Measurements from ENCODE around the gene COL18A1. TPM values are rescaled to one million over a fixed set of nuclear protein-coding genes. Genes with fewer than 3 reads are reported as not detected.

Gene COL18A1
- total RNA-seq, 4 donors from 2014 or later = 97.7 to 173 (median 110) TPM

GRCh38 chr21:45411810-45412206, 6.8 kb downstream of the COL18A1 start:
- TF ChIP-seq POLR2A (IDR thresholded peaks at IDR 0.05; ENCODE audit: low read depth) (no peak), EP300 (IDR thresholded peaks at IDR 0.05) (no peak), CTCF (IDR thresholded peaks at IDR 0.05) (no peak), POLR2AphosphoS5 (IDR thresholded peaks at IDR 0.05) (no peak)
- Histone ChIP-seq H3K4me1 (peaks cover 41 to 66% (median 54%) of the 10 kb centered on the region in 4 donors), H3K27me3 (no peaks in the 10 kb centered on the region), H3K27ac (replicated peaks in 1 of 4) (peak overlapping the region in 2 of 4 donors; percentile 52 to 58), H3K9me3 (no peaks in the 10 kb centered on the region), H3K4me3 (no peak overlapping the region), H3K36me3 (peaks cover 0 to 3% (median 0%) of the 10 kb centered on the region in 4 donors)
- intact Hi-C loops (cut with DNase I) = no loop called here
- 82% methylated on average over 18 of the region's 18 CpGs for WGBS
- no peak for DNase-seq (ENCODE audit: extremely low spot score)

GRCh38 chr21:45412491-45412890, 7.5 kb downstream of the COL18A1 start:
- Histone ChIP-seq H3K27me3 (no peaks in the 10 kb centered on the region), H3K27ac (replicated peaks in 1 of 4) (no peak overlapping the region), H3K4me1 (peaks cover 37 to 62% (median 51%) of the 10 kb centered on the region in 4 donors), H3K36me3 (peaks cover 0 to 3% (median 0%) of the 10 kb centered on the region in 4 donors), H3K9me3 (no peaks in the 10 kb centered on the region), H3K4me3 (no peak overlapping the region)
- WGBS = 100% methylated on average over 2 of the region's 7 CpGs
- DNase-seq (ENCODE audit: extremely low spot score) = no peak
- TF ChIP-seq POLR2AphosphoS5 (IDR thresholded peaks at IDR 0.05) (no peak), CTCF (IDR thresholded peaks at IDR 0.05) (no peak), POLR2A (IDR thresholded peaks at IDR 0.05; ENCODE audit: low read depth) (no peak), EP300 (IDR thresholded peaks at IDR 0.05) (no peak)
- intact Hi-C loops (cut with DNase I) = no loop called here

GRCh38 chr21:45412909-45413611, 8.1 kb downstream of the COL18A1 start:
- TF ChIP-seq POLR2A (IDR thresholded peaks at IDR 0.05; ENCODE audit: low read depth) (no peak), CTCF (IDR thresholded peaks at IDR 0.05) (no peak), POLR2AphosphoS5 (IDR thresholded peaks at IDR 0.05) (no peak), EP300 (IDR thresholded peaks at IDR 0.05) (no peak)
- H3K4me3 ChIP-seq = no peak overlapping the region
- H3K36me3 ChIP-seq = peaks cover 0 to 3% (median 0%) of the 10 kb centered on the region in 4 donors
- H3K4me1 ChIP-seq = peaks cover 37 to 64% (median 49%) of the 10 kb centered on the region in 4 donors
- no peak for DNase-seq (ENCODE audit: extremely low spot score)
- 75% methylated on average over 14 of the region's 27 CpGs for WGBS
- intact Hi-C loops (cut with DNase I) = no loop called here
- H3K27me3 ChIP-seq = no peaks in the 10 kb centered on the region
- peak overlapping the region in 1 of 4 donors; percentile 1 for H3K27ac ChIP-seq (replicated peaks in 1 of 4)
- H3K9me3 ChIP-seq = no peaks in the 10 kb centered on the region

GRCh38 chr21:45413922-45414321, 9.0 kb downstream of the COL18A1 start:
- intact Hi-C loops (cut with DNase I) = no loop called here
- DNase-seq (ENCODE audit: extremely low spot score) = no peak
- peaks cover 31 to 64% (median 43%) of the 10 kb centered on the region in 4 donors for H3K4me1 ChIP-seq
- no peaks in the 10 kb centered on the region for H3K9me3 ChIP-seq
- H3K4me3 ChIP-seq = no peak overlapping the region
- no peaks in the 10 kb centered on the region for H3K27me3 ChIP-seq
- TF ChIP-seq POLR2A (IDR thresholded peaks at IDR 0.05; ENCODE audit: low read depth) (no peak), CTCF (IDR thresholded peaks at IDR 0.05) (no peak), EP300 (IDR thresholded peaks at IDR 0.05) (no peak), POLR2AphosphoS5 (IDR thresholded peaks at IDR 0.05) (no peak)
- WGBS = 75% methylated on average over 6 of the region's 7 CpGs
- H3K27ac ChIP-seq (replicated peaks in 1 of 4) = no peak overlapping the region
- peaks cover 0 to 3% (median 0%) of the 10 kb centered on the region in 4 donors for H3K36me3 ChIP-seq
